BJ (cell line): ENCODE results near the gene BMERB1. TPM values are rescaled to one million over a fixed set of nuclear protein-coding genes. Genes with fewer than 3 reads are reported as not detected.
A peak's percentile ranks its signal among the peaks of the same experiment; 100 is the strongest.

Experiments
- CTCF ChIA-PET: fragments of 350-600 bp; formaldehyde crosslinking; extraction: SDS; loops from one replicate; lab custom pipeline; 2021; ENCODE audit warnings: antibody characterized with exemption, inconsistent platforms; lab: Yijun Ruan, JAX
- POLR2A ChIA-PET: fragments of 300-600 bp; sonication (Branson Sonifier 250); formaldehyde crosslinking; extraction: SDS; loops from one replicate; lab custom pipeline; 2021; ENCODE audit warnings: antibody characterized with exemption; lab: Charles Lee
- DNase-seq: peaks from one replicate; pipeline ENCODE4 v3.0.0-alpha.2; 2011; ENCODE audit warnings: low read depth
- H3K27me3 ChIP-seq: 2 replicates; pipeline ENCODE4 v1.6.0; 2011; ENCODE audit warnings: low read length; ENCODE audit not compliant: control insufficient read depth, insufficient read depth
- H3K36me3 ChIP-seq: 2 replicates; pipeline ENCODE4 v1.5.1; 2011; ENCODE audit warnings: low read length; ENCODE audit not compliant: control insufficient read depth, insufficient read depth
- H3K4me3 ChIP-seq: 2 replicates; pipeline ENCODE4 v1.5.1; 2011; ENCODE audit warnings: low read depth, mild to moderate bottlenecking, control low read depth, low read length
- polyA plus RNA-seq: library from polyadenylated mRNA; depleted of rRNA; stranded (reverse); fragments of >200 nt; gene quantifications from 2 replicates; pipeline ENCODE4 v1.2.3, GENCODE V29; 2011
- TF ChIP-seq, protein P1 (sequence below): IDR thresholded peaks from 2 replicates; pipeline ENCODE4 v1.5.1; 2011; ENCODE audit warnings: low read depth, mild to moderate bottlenecking, control low read depth, inconsistent platforms, low read length, moderate library complexity; ENCODE audit not compliant: insufficient read depth

Gene BMERB1
- polyA plus RNA-seq, 1 experiment = 72.8 TPM

DNA sequence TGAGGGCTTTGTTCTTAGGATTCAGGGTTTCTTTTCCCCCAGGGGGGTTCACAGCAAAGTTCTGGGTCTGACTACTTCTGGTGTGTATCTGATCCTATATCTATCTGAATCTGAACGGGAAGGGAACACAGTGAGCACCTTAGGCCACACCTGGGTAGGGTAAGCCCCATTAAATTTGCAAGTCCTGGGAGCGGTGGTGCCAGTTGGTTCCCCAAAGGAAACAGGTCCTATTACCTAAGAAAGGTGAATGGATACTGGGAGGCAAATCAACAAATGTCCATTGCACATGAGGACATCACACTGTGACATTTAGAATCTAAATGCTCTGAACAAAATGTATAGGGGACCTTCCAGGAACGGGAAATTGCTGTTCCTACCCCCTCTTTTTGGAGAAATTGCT, 54.6 kb downstream of the BMERB1 start:
- Histone ChIP-seq H3K4me3 (no peak overlapping the region), H3K36me3 (no peaks in the 10 kb centered on the region), H3K27me3 (no peaks in the 10 kb centered on the region)
- TF ChIP-seq, protein P1, sequence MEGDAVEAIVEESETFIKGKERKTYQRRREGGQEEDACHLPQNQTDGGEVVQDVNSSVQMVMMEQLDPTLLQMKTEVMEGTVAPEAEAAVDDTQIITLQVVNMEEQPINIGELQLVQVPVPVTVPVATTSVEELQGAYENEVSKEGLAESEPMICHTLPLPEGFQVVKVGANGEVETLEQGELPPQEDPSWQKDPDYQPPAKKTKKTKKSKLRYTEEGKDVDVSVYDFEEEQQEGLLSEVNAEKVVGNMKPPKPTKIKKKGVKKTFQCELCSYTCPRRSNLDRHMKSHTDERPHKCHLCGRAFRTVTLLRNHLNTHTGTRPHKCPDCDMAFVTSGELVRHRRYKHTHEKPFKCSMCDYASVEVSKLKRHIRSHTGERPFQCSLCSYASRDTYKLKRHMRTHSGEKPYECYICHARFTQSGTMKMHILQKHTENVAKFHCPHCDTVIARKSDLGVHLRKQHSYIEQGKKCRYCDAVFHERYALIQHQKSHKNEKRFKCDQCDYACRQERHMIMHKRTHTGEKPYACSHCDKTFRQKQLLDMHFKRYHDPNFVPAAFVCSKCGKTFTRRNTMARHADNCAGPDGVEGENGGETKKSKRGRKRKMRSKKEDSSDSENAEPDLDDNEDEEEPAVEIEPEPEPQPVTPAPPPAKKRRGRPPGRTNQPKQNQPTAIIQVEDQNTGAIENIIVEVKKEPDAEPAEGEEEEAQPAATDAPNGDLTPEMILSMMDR = no peak
- ChIA-PET CTCF (no interaction called here), POLR2A (interaction anchor here (0.5 kb wide), 1 partner anchor 12 kb away, joined by 4 read pairs; no protein-coding TSS in a partner anchor)
- DNase-seq = no peak

- no peak for DNase-seq
- Histone ChIP-seq H3K4me3 (no peak overlapping the region), H3K27me3 (no peaks in the 10 kb centered on the region), H3K36me3 (no peaks in the 10 kb centered on the region)
- TF ChIP-seq, protein P1 = no peak
- ChIA-PET POLR2A (no interaction called here), CTCF (interaction anchor here (1.2 to 1.3 kb wide), 2 partner anchors 17 to 62 kb away, joined by 3 to 4 read pairs; no protein-coding TSS in a partner anchor)
These were observed 55.8 kb downstream of the BMERB1 start for GRCh38 chr16:15490123-15490711.

GRCh38 chr16:15491411-15491810, 57.0 kb downstream of the BMERB1 start:
- TF ChIP-seq, protein P1 = no peak
- Histone ChIP-seq H3K36me3 (no peaks in the 10 kb centered on the region), H3K27me3 (no peaks in the 10 kb centered on the region), H3K4me3 (no peak overlapping the region)
- POLR2A ChIA-PET = no interaction called here
- no peak for DNase-seq
- CTCF ChIA-PET = interaction anchor here (1.3 kb wide), 1 partner anchor 64 kb away, joined by 3 read pairs; no protein-coding TSS in a partner anchor

DNA sequence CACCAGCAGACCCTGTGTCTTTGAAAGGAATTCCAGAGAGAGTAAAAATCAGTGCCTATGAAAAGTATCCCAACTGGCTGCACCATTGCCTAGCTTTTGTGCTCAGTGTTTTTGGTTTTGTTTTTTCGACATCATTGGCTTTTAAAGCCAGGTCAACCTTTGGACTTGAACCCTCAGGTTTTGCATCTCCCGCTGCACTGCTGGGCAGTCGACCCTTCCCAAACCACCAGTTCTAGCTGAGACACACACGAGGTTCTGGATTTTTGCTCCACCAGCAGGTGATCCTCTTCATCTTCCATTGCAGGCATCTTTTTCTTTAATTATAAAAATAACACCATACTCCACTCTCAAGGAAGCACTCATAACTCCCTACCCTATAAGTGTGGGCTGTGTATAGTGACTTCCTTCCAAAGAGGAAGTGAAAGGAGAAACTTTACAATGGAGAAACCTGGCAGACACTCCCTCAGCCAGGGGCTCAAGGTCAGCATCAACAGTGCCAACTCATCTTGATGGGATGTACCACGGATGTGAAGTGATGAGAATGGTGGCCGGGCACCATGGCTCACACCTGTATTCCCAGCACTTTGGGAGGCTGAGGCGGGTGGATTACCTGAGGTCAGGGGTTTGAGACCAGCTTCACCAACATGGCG, 57.8 kb downstream of the BMERB1 start:
- no peaks in the 10 kb centered on the region for H3K36me3 ChIP-seq
- H3K4me3 ChIP-seq = no peak overlapping the region
- TF ChIP-seq, protein P1 = no peak
- no peak for DNase-seq
- CTCF ChIA-PET = no interaction called here
- POLR2A ChIA-PET = no interaction called here
- H3K27me3 ChIP-seq = no peaks in the 10 kb centered on the region

DNA sequence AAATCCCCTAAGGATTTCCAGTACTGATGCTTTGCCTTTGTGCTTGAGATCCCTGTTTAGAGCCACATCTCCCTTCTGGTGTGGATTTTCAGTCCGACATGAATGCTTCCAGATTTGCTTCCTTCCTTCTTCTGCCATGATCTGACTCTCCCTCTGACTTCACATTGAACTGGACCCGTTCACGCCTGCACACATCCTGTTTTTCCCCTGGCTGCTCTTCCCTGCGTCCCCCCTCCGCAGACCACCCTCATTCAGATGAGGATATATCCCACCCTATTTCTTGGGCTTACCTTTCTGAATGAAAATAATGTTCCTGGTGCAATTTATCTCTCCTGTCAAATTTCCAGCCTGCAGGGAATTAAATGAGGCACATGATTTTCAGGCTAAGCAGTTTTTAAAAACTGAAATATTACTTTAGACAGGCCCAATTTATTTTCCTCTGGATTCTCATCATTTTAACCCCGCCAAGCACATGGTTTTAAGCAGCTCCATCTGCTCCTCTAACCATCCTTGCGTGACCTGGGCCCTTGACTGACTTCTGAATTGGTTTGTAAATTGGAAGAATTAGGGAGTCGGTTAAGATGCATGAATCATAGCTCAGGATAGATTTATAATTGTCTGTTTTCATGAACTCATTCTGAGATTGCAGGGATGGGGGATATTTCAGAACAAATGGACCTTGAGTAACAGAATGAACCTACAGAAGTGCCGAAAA, 59.2 kb downstream of the BMERB1 start:
- Histone ChIP-seq H3K36me3 (no peaks in the 10 kb centered on the region), H3K4me3 (no peak overlapping the region), H3K27me3 (no peaks in the 10 kb centered on the region)
- DNase-seq = peak; percentile 89
- CTCF ChIA-PET = no interaction called here
- POLR2A ChIA-PET = no interaction called here
- TF ChIP-seq, protein P1 = no peak
